ENCODE measurements around the gene ILK.

The ILK gene

GRCh38 chr11:6633422-6634408, 30.1 kb downstream of the ILK start:
- H3K4me3 ChIP-seq (ENCODE audit: low read depth, low read length) = no peak overlapping the region

GRCh38 chr11:6634534-6634933, 31.0 kb downstream of the ILK start:
- H3K4me3 ChIP-seq (ENCODE audit: low read depth, low read length) = no peak overlapping the region

GRCh38 chr11:6635082-6635932, 31.7 kb downstream of the ILK start:
- no peak overlapping the region for H3K4me3 ChIP-seq (ENCODE audit: low read depth, low read length)

GRCh38 chr11:6636480-6636879, 32.9 kb downstream of the ILK start:
- H3K4me3 ChIP-seq (ENCODE audit: low read depth, low read length) = no peak overlapping the region

- no peak overlapping the region for H3K4me3 ChIP-seq (ENCODE audit: low read depth, low read length)
Observed at GRCh38 chr11:6637871-6638270, 34.3 kb downstream of the ILK start.

- no peak overlapping the region for H3K4me3 ChIP-seq (ENCODE audit: low read depth, low read length)
Observed at GRCh38 chr11:6638429-6638828, 34.9 kb downstream of the ILK start.

- H3K4me3 ChIP-seq (ENCODE audit: low read depth, low read length) = no peak overlapping the region
Observed at GRCh38 chr11:6640036-6640984, 36.7 kb downstream of the ILK start.

- no peak overlapping the region for H3K4me3 ChIP-seq (ENCODE audit: low read depth, low read length)
Observed at GRCh38 chr11:6640985-6641701, 37.6 kb downstream of the ILK start.

- no peak overlapping the region for H3K4me3 ChIP-seq (ENCODE audit: low read depth, low read length)
Observed at GRCh38 chr11:6642957-6643356, 39.4 kb downstream of the ILK start.

GRCh38 chr11:6646071-6646470, 42.5 kb downstream of the ILK start:
- no peak overlapping the region for H3K4me3 ChIP-seq (ENCODE audit: low read depth, low read length)

- no peak overlapping the region for H3K4me3 ChIP-seq (ENCODE audit: low read depth, low read length)
Observed at GRCh38 chr11:6646576-6646917, 43.0 kb downstream of the ILK start.

- no peak overlapping the region for H3K4me3 ChIP-seq (ENCODE audit: low read depth, low read length)
Observed at GRCh38 chr11:6646918-6647679, 43.5 kb downstream of the ILK start.

GRCh38 chr11:6647836-6648235, 44.3 kb downstream of the ILK start:
- no peak overlapping the region for H3K4me3 ChIP-seq (ENCODE audit: low read depth, low read length)

GRCh38 chr11:6648501-6648900, 44.9 kb downstream of the ILK start:
- no peak overlapping the region for H3K4me3 ChIP-seq (ENCODE audit: low read depth, low read length)

GRCh38 chr11:6650104-6650503, 46.5 kb downstream of the ILK start:
- H3K4me3 ChIP-seq (ENCODE audit: low read depth, low read length) = no peak overlapping the region

- no peak overlapping the region for H3K4me3 ChIP-seq (ENCODE audit: low read depth, low read length)
Observed at GRCh38 chr11:6650980-6651379, 47.4 kb downstream of the ILK start.

- no peak overlapping the region for H3K4me3 ChIP-seq (ENCODE audit: low read depth, low read length)
Observed at GRCh38 chr11:6652182-6652581, 48.6 kb downstream of the ILK start.

- H3K4me3 ChIP-seq (ENCODE audit: low read depth, low read length) = no peak overlapping the region
Observed at GRCh38 chr11:6653097-6653496, 49.5 kb downstream of the ILK start.

- no peak overlapping the region for H3K4me3 ChIP-seq (ENCODE audit: low read depth, low read length)
Observed at GRCh38 chr11:6653656-6654055, 50.1 kb downstream of the ILK start.

All from iPS-11a (cell line).